ENCODE measurements around the gene TRIAP1.

Gene TRIAP1

GRCh38 chr12:120429368-120429767 lies 16.8 kb downstream of the TRIAP1 start:
- no peak for DNase-seq (ENCODE audit: low read depth)

- no peak for DNase-seq (ENCODE audit: low read depth)
These were observed 17.5 kb downstream of the TRIAP1 start for GRCh38 chr12:120428597-120429229.

GRCh38 chr12:120425797-120426196 lies 20.4 kb downstream of the TRIAP1 start:
- no peak for DNase-seq (ENCODE audit: low read depth)

GRCh38 chr12:120422892-120423456 lies 23.2 kb downstream of the TRIAP1 start:
- DNase-seq (ENCODE audit: low read depth) = no peak

GRCh38 chr12:120421701-120422100 lies 24.5 kb downstream of the TRIAP1 start:
- no peak for DNase-seq (ENCODE audit: low read depth)

- no peak for DNase-seq (ENCODE audit: low read depth)
These were observed 28.1 kb downstream of the TRIAP1 start for GRCh38 chr12:120417917-120418580.

GRCh38 chr12:120416490-120417216 lies 29.5 kb downstream of the TRIAP1 start:
- DNase-seq (ENCODE audit: low read depth) = no peak

GRCh38 chr12:120413901-120414695 lies 32.1 kb downstream of the TRIAP1 start:
- no peak for DNase-seq (ENCODE audit: low read depth)

- DNase-seq (ENCODE audit: low read depth) = no peak
These were observed 33.8 kb downstream of the TRIAP1 start for GRCh38 chr12:120412421-120412820.

GRCh38 chr12:120408771-120409170 lies 37.4 kb downstream of the TRIAP1 start:
- DNase-seq (ENCODE audit: low read depth) = no peak

- DNase-seq (ENCODE audit: low read depth) = no peak
These were observed 39.6 kb downstream of the TRIAP1 start for GRCh38 chr12:120406553-120406952.

GRCh38 chr12:120406069-120406468 lies 40.1 kb downstream of the TRIAP1 start:
- DNase-seq (ENCODE audit: low read depth) = no peak

- no peak for DNase-seq (ENCODE audit: low read depth)
These were observed 41.9 kb downstream of the TRIAP1 start for GRCh38 chr12:120404271-120404670.

- DNase-seq (ENCODE audit: low read depth) = no peak
These were observed 42.3 kb downstream of the TRIAP1 start for GRCh38 chr12:120403869-120404268.

GRCh38 chr12:120402217-120402616 lies 44.0 kb downstream of the TRIAP1 start:
- no peak for DNase-seq (ENCODE audit: low read depth)

GRCh38 chr12:120399531-120399930 lies 46.7 kb downstream of the TRIAP1 start:
- no peak for DNase-seq (ENCODE audit: low read depth)

GRCh38 chr12:120397824-120398540 lies 48.2 kb downstream of the TRIAP1 start:
- no peak for DNase-seq (ENCODE audit: low read depth)

- DNase-seq (ENCODE audit: low read depth) = no peak
These were observed 51.5 kb downstream of the TRIAP1 start for GRCh38 chr12:120394483-120395367.
